Loucy (cell line): Measurements from ENCODE around the gene SLC4A8.

Experiments used
- EZH2phosphoT487 ChIP-seq: fragments of 200-600 bp; IDR thresholded peaks from 2 replicates; pipeline ENCODE4 v1.6.1; 2018; ENCODE audit warnings: antibody characterized with exemption, mild to moderate bottlenecking, moderate library complexity, borderline replicate concordance
- TF ChIP-seq, protein P1 (sequence below): fragments of 200-600 bp; sonication (generic); conservative IDR thresholded peaks from 2 replicates; pipeline ENCODE4 v1.5.1; 2014; ENCODE audit warnings: mild to moderate bottlenecking, antibody characterized with exemption, low read length

DNA sequence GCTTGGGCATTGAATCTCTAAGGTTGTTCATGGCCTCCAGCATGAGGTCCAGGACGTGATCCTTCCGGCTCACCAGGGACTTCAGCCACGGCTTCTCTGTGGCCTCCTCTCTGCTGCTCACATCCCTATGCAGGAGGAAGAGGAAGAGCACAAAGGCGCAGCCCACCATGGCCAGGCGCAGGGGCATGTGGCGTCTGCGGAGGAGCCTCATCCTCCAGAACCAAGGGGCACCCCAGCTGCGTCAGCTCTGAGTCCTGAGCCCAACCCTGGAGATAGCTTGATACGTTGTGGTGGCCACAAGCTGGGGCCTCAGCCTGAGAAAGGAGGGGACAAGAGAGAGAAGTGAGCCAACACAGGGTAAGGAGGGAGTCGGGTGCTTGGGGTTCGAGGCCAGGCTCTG lies 45.1 kb upstream of the SLC4A8 start:
- TF ChIP-seq, protein P1, sequence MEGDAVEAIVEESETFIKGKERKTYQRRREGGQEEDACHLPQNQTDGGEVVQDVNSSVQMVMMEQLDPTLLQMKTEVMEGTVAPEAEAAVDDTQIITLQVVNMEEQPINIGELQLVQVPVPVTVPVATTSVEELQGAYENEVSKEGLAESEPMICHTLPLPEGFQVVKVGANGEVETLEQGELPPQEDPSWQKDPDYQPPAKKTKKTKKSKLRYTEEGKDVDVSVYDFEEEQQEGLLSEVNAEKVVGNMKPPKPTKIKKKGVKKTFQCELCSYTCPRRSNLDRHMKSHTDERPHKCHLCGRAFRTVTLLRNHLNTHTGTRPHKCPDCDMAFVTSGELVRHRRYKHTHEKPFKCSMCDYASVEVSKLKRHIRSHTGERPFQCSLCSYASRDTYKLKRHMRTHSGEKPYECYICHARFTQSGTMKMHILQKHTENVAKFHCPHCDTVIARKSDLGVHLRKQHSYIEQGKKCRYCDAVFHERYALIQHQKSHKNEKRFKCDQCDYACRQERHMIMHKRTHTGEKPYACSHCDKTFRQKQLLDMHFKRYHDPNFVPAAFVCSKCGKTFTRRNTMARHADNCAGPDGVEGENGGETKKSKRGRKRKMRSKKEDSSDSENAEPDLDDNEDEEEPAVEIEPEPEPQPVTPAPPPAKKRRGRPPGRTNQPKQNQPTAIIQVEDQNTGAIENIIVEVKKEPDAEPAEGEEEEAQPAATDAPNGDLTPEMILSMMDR, result no peak
- TF ChIP-seq EZH2phosphoT487, result no peak
